HL-60 (cell line): ENCODE results near the gene ARHGAP27.
"Not testable (repeated sequence)": the region's sequence is repeated elsewhere in the genome, so short reads cannot be mapped to it uniquely, and the experiment has no call there.

ENCODE experiments used
- POLR2AphosphoS5 ChIP-seq: IDR thresholded peaks from 2 replicates; pipeline ENCODE4 v1.6.1; 2012; ENCODE audit warnings: low read depth
- TF ChIP-seq, protein P1 (sequence below): IDR thresholded peaks from one replicate; pipeline ENCODE4 v1.5.1; 2011; ENCODE audit warnings: low read length, control low read depth, inconsistent platforms; ENCODE audit not compliant: insufficient read depth

DNA sequence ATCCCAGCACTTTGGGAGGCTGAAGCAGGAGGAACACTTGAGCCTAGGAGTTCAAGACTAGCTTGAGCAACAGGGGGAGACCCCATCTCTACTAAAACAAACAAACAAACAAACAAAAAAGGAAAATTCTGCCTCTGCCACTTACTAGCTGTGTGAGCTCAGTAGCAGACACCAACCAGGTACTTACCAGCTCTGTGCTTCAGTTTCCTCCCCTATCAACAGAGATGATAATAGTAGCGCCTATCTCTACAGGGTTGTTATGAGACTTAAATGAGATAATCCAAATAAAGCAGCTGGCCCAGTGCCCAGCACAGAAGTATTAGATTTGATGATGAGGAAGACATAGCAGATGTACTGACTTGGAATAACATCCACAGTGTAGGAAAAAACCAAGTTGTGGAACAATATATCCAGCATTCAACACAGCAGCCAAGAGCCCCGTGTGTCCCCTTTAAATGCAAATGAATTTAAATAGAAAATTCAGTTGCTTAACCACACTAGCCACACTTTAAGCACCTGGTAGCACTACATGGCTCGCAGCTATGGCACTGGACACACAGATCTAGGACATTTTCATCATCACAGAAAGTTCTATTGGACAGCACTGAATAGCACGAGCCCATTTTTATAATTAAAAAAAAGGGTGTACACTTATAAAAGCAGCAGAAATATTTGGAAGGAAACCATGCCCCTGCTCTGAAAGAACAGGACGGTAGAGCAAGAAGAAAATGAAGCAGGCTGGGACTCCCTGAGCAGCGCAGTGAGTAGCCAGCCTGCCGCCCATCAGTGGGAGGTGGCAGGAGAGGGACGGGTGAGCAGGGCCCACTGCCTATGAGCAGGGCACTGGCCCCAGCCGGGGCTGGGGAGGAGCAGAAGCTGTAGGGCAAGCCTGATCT, 19.9 kb upstream of the ARHGAP27 start:
- TF ChIP-seq, protein P1, sequence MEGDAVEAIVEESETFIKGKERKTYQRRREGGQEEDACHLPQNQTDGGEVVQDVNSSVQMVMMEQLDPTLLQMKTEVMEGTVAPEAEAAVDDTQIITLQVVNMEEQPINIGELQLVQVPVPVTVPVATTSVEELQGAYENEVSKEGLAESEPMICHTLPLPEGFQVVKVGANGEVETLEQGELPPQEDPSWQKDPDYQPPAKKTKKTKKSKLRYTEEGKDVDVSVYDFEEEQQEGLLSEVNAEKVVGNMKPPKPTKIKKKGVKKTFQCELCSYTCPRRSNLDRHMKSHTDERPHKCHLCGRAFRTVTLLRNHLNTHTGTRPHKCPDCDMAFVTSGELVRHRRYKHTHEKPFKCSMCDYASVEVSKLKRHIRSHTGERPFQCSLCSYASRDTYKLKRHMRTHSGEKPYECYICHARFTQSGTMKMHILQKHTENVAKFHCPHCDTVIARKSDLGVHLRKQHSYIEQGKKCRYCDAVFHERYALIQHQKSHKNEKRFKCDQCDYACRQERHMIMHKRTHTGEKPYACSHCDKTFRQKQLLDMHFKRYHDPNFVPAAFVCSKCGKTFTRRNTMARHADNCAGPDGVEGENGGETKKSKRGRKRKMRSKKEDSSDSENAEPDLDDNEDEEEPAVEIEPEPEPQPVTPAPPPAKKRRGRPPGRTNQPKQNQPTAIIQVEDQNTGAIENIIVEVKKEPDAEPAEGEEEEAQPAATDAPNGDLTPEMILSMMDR: not testable (repeated sequence)
- not testable (repeated sequence) for TF ChIP-seq POLR2AphosphoS5
